MM.1S (cell line): ENCODE data around the gene BCL10.

Experiments
- CTCF ChIP-seq: fragments of 300-600 bp; sonication (generic); IDR thresholded peaks from 2 replicates; pipeline ENCODE4 v1.5.1; 2016; ENCODE audit warnings: antibody characterized with exemption, low read length, mixed read lengths
- EZH2phosphoT487 ChIP-seq: fragments of 300-600 bp; sonication (generic); IDR thresholded peaks from 2 replicates; pipeline ENCODE4 v1.6.1; 2018; ENCODE audit warnings: antibody characterized with exemption, low read length

- TF ChIP-seq EZH2phosphoT487 (no peak), CTCF (no peak)
Measured at GRCh38 chr1:85323770-85324169, 47.3 kb upstream of the BCL10 start.
